ENCODE results near the gene HIRIP3. TPM values are rescaled to one million over a fixed set of nuclear protein-coding genes. Genes with fewer than 3 reads are reported as not detected.

HIRIP3 gene
- total and polyA plus RNA-seq, 2 of the 8 experiments (the other 6 are each of a cell fraction or from before 2014, with no cell fraction given) = 11.9 to 18.5 TPM

DNA sequence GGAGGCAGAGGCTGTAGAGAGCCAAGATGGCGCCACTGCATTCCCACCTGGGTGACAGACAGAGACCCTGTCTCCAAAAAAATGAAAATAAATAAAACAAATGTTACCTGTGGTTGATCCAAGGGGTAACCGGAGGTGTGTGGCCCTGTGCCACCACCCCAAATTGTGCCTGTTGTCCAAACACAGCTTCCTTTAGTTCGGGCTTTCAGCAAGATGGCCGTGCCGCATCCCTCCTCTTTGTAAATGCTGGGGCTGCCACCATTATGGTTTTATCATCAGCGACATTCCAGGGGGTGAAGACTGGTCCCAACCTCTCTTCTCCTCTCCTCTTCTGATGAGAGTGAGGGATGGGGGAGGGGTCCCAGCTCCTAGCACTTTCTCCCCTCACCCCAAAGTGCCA lies 27.5 kb upstream of the HIRIP3 start, which contains the start of gene C16orf92:
TSS of gene C16orf92 (plus strand) at position 312 of the 400 bp plus-strand sequence. CDS start 143 bp downstream, outside the sequence.
- H3K9me3 ChIP-seq (ENCODE audit: insufficient read depth in 2 of 2, low read depth in 1 of 2, low read length in 1 of 2) = no peaks in the 10 kb centered on the region
- no peak within 1 kb of the TSS for H3K27ac ChIP-seq (ENCODE audit: low read depth, low read length)
- H4K91ac ChIP-seq (replicated peaks; ENCODE audit: insufficient read length, low read length) = no peak within 1 kb of the TSS
- DNase-seq (ENCODE audit: low read depth in 1 of 2, low spot score in 2 of 2) (no peak), FAIRE-seq (no peak)
- H3K36me3 ChIP-seq (ENCODE audit: control insufficient read depth in 2 of 4, insufficient read depth in 4 of 4, low read length in 3 of 4) = peaks cover 0 to 7% (median under 1%) of the 10 kb centered on the region in 4 experiments; a peak in 2 of 8 replicates
- H2AK5ac ChIP-seq (ENCODE audit: low read depth, low read length) = no peak within 1 kb of the TSS
- 90% methylated on average over 6 of the region's 6 CpGs; no CpG with 5 or more reads in 1 of the 2 experiments for WGBS, 2 experiments (ENCODE audit: extremely low coverage in 1 of 2, insufficient coverage in 1 of 2, insufficient read length in 1 of 2, insufficient replicate concordance in 2 of 2, low coverage in 1 of 2, low lambda C conversion rate in 2 of 2, missing lambda C conversion rate in 1 of 2)
- no peak within 1 kb of the TSS for H2BK15ac ChIP-seq (ENCODE audit: low read length)
- H4K8ac ChIP-seq (ENCODE audit: extremely low read depth, insufficient read depth, low read length) = no peak within 1 kb of the TSS
- no peak within 1 kb of the TSS for H2BK120ac ChIP-seq (replicated peaks; ENCODE audit: low read depth, low read length)
- H2BK20ac ChIP-seq (ENCODE audit: low read length) = no peak within 1 kb of the TSS
- ChIA-PET CTCF (ENCODE audit: partially characterized antibody) (interaction anchor here (0.6 to 2.1 kb wide), 12 partner anchors 9 to 205 kb away, joined by 3 to 13 read pairs (median 4); partner anchors contain the start of gene TLCD3B), POLR2A (ENCODE audit: partially characterized antibody) (interaction anchor here (1.0 to 2.5 kb wide), 5 partner anchors 9 to 323 kb away, joined by 3 to 10 read pairs (median 4); no protein-coding TSS in a partner anchor)
- H3K4me1 ChIP-seq (replicated peaks in 1 of 4; ENCODE audit: control insufficient read depth in 3 of 4, insufficient read depth in 4 of 4, low read length in 3 of 4) = peaks cover 0 to under 1% (median 0%) of the 10 kb centered on the region in 4 experiments; a peak in 2 of 7 replicates
- no peak within 1 kb of the TSS for H4K5ac ChIP-seq (ENCODE audit: insufficient read length, low read depth, low read length)
- H3K23ac ChIP-seq (ENCODE audit: insufficient read length) = no peak within 1 kb of the TSS
- H3K56ac ChIP-seq (replicated peaks; ENCODE audit: insufficient read length, low read depth, low read length) = no peak within 1 kb of the TSS
- no peak within 1 kb of the TSS for H2AFZ ChIP-seq (ENCODE audit: low read length)
- no peaks in the 10 kb centered on the region for H3K79me1 ChIP-seq (ENCODE audit: low read depth, low read length)
- no peaks in the 10 kb centered on the region for H3K79me2 ChIP-seq (ENCODE audit: control insufficient read depth in 1 of 2, insufficient read depth in 2 of 2, low read length in 2 of 2)
- H3K27me3 ChIP-seq (replicated peaks in 1 of 4; ENCODE audit: control insufficient read depth in 3 of 4, extremely low read depth in 1 of 4, insufficient read depth in 3 of 4, low read length in 3 of 4) = no peaks in the 10 kb centered on the region
- no peak within 1 kb of the TSS for H2BK12ac ChIP-seq (ENCODE audit: low read depth, low read length)
- no peak within 1 kb of the TSS for H3K4me2 ChIP-seq (ENCODE audit: insufficient read depth in 1 of 2, low read depth in 2 of 2, low read length in 2 of 2)
- 0 out of 2 replicates have a peak, but pooled peaks cover 2% of the 10 kb centered on the region for H3K23me2 ChIP-seq (ENCODE audit: low read depth, low read length)
- H3K18ac ChIP-seq (ENCODE audit: extremely low read depth, low read length) = no peak within 1 kb of the TSS
- H2BK5ac ChIP-seq (ENCODE audit: low read depth, low read length) = no peak within 1 kb of the TSS
- H3K4me3 ChIP-seq (ENCODE audit: extremely low read depth in 1 of 4, insufficient read depth in 2 of 4, low read depth in 3 of 4, low read length in 4 of 4) = no peak within 1 kb of the TSS
- no peak within 1 kb of the TSS for H3K4ac ChIP-seq (replicated peaks; ENCODE audit: insufficient read length, low read depth, low read length)
- H3K9ac ChIP-seq (replicated peaks in 1 of 4; ENCODE audit: extremely low read depth in 1 of 4, low read depth in 3 of 4, low read length in 3 of 4) = no peak within 1 kb of the TSS
- peaks cover 0 to 5% of the 10 kb centered on the region in 2 experiments for H4K20me1 ChIP-seq (replicated peaks in 1 of 2; ENCODE audit: control insufficient read depth in 1 of 2, insufficient read depth in 2 of 2, low read length in 2 of 2)
- H3K14ac ChIP-seq (ENCODE audit: insufficient read length) = no peak within 1 kb of the TSS
- TF ChIP-seq, protein P1, sequence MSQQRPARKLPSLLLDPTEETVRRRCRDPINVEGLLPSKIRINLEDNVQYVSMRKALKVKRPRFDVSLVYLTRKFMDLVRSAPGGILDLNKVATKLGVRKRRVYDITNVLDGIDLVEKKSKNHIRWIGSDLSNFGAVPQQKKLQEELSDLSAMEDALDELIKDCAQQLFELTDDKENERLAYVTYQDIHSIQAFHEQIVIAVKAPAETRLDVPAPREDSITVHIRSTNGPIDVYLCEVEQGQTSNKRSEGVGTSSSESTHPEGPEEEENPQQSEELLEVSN (IDR thresholded peaks at IDR 0.05) = no peak
- TF ChIP-seq NRF1 (IDR thresholded peaks at IDR 0.05; ENCODE audit: low read depth, low read length) (no peak), CBX5 (IDR thresholded peaks at IDR 0.05; ENCODE audit: low read depth, low read length) (no peak), KDM4A (IDR thresholded peaks at IDR 0.05; ENCODE audit: low read depth, low read length, severe bottlenecking) (no peak), BACH1 (IDR thresholded peaks at IDR 0.05; ENCODE audit: low read length) (no peak), BCL11A (IDR thresholded peaks at IDR 0.05; ENCODE audit: low read depth in 2 of 2, low read length in 2 of 2) (no peak), CHD1 (IDR thresholded peaks at IDR 0.05; ENCODE audit: low read depth, low read length) (no peak), NANOG (IDR thresholded peaks at IDR 0.05; ENCODE audit: insufficient read depth, low read depth, low read length, poor library complexity, severe bottlenecking) (no peak), TAF1 (IDR thresholded peaks at IDR 0.05; ENCODE audit: low read depth, low read length) (no peak), SIN3A (conservative IDR thresholded peaks at IDR 0.05 in 1 of 2, IDR thresholded peaks at IDR 0.05 in 1 of 2; ENCODE audit: low read depth in 1 of 2, low read length in 2 of 2) (no peak), KDM1A (IDR thresholded peaks at IDR 0.05; ENCODE audit: borderline replicate concordance, low read length) (no peak)
- TF ChIP-seq, protein P2, sequence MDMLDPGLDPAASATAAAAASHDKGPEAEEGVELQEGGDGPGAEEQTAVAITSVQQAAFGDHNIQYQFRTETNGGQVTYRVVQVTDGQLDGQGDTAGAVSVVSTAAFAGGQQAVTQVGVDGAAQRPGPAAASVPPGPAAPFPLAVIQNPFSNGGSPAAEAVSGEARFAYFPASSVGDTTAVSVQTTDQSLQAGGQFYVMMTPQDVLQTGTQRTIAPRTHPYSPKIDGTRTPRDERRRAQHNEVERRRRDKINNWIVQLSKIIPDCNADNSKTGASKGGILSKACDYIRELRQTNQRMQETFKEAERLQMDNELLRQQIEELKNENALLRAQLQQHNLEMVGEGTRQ (IDR thresholded peaks at IDR 0.05; ENCODE audit: low read length) = no peak
